Measurements from ENCODE around the gene ABLIM2.
"Not testable (repeated sequence)": the region's sequence is repeated elsewhere in the genome, so short reads cannot be mapped to it uniquely, and the experiment has no call there.

Gene ABLIM2

DNA sequence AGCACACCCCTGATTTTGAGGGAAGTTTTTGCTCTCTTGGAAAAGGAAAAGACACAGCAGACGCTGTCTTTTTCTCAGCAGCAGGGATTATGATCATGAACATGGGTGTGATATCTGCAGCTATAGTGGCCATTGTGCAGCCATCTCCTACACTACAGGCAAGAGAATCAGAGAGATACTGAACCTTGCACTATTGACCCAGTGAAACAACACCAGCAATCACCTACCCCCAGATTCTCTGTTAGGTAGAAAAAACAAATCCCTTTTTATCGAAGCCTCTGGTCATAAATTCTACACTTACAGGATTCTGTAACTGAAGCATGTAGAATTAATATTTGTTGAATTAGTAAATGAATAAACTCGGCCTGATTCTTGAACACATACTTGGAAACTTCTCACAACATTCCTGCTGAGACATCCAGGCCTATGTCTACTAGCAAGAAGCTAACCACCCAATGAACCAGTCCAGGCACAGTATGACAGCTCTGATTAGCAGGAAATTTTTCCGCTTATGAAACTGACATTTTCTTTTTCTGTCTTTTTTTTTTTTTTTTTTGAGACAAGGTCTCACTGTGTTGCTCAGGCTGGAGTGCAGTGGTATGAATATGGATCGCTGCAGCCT lies 213.9 kb downstream of the ABLIM2 start:
- no peak for DNase-seq (ENCODE audit: low read depth in 4 of 4, low spot score in 1 of 4)

DNA sequence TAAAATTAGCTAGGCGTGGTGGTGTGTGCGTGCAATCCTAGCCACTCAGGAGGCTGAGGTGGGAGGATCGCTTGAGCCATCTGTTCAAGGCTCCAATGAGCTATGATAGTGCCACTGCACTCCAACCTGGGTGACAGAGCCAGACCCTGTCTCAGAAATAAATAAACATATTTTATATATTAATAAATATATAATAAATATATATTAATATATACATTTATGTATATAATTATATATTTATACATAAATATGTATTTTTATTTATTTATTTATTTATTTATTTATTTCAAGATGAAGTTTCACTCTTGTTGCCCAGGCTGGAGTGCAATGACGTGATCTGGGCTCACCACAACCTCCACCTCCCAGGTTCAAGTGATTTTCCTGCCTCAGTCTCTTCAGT lies 214.9 kb downstream of the ABLIM2 start:
- DNase-seq (ENCODE audit: low read depth in 4 of 4, low spot score in 1 of 4): not testable (repeated sequence)

DNA sequence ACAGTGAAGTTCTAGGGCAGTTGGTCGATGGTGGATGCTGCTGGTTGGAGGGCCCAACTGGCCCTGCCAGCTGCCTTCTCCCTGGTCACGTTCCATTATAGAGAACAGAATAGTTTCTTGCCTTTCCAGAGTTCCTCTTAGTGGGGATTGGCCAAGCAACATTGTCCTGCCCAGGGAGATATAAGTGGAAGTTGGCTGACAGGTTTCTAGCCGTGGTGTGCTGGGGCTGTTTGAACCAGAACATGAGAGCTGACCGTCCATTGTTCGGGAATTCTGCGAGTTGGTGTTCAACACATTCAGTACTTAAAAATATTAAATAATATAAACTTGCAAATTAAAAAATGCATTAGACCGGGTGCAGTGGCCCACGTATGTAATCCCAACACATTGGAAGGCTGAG lies 215.4 kb downstream of the ABLIM2 start:
- DNase-seq (ENCODE audit: low read depth in 4 of 4, low spot score in 1 of 4): no peak

DNA sequence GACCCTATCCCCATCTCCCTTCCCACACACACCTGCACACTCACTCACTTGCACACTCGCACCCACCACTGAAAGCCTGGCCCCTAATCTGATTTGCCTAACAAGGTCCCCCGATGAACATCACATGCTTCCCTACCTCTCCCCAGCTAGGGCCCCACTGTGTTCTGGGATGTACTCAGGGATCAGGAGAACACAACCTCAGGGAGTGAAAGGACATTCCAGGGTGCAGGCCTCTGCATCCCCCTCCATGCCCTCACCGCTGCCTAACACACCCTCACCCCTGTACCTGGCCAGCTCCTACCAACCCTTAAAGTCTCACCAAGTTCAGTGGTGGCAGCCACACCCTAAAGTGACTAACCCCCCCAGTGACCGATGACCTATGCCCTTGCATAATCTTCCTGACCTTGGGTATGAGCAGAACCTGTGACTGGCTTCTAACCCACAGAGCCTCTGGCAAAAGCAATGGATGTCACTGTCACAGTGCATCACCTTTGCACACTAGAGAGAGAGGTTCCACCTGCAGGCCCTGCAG lies 216.6 kb downstream of the ABLIM2 start:
- DNase-seq (ENCODE audit: low read depth in 4 of 4, low spot score in 1 of 4): no peak

DNA sequence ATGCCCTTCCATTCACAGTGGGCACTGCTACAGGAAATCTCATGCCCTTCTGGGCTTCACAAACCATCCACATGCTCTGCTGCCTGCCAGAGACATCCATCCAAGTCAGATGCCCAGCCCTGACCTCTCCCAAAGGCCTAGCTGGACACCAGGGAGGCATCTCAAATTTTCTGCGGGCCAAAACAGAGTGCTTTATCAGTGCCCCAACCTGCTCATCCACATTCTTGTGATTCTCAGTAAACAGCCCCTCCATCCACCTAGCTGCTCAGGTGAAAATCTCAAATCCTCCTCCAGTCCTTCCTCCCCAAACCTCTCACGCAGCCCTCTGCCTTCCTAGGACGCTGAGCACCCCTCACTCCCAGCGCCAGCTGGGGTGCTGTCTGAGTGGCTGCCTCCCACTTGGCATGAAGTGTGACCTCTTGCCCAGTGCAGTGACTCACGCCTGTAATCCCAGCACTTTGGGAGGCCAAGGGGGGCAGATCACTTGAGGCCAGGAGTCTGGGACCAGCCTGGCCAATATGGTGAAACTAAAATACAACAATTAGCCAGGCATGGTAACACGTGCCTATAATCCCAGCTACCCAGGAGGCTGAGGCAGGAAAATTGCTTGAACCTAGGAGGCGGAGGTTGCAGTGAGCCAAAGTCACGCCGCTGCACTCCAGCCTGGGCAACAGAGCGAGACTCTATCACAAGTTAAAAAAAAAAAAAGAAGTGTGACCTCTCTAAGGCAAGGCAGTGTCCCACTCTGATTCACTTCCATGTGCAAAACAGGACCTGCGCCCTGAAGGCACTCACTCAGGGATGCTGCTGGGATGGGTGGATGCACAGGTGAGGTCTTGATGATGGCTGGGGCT lies 217.3 kb downstream of the ABLIM2 start:
- DNase-seq (ENCODE audit: low read depth in 4 of 4, low spot score in 1 of 4): no peak

DNA sequence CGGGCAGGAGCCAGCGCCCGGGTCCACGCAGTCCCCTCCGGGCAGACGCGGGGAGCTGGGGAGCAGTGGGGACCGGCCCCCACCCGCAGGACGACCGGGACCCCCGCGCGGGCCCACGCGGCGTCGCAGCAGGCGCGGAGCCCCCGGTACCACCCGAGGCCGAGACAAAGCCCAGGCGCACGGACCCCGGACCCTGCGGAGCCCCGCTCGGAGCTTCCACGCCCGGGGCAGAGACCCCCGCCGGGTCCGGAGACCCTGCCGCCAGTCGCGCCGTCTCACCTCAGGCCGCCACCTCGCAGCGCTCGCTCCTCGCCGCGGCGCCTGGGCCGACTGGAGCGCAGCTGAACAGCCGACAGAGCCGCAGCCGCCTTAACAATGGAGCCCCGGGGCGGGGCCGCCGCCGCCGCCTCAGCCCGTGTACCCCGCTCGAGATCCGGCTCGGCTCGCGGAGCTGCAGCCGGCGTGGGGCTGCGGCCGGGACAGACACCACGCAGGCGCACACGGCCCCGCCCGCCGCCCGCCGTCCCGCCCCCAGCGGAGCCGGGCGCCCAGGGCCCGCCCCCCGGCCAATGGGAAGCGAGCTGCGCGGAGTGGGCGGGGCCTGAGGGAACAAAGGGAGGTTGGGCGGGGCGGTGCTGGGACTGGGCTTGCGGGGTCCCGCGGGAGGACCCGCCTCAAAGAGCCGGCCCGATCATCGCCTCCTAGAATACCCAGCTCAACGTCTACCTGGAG lies 219.1 kb downstream of the ABLIM2 start, which contains the start of gene AFAP1:
Gene AFAP1, minus strand, starts transcription at position 485 of the 732 bp plus-strand sequence. CDS start 67,783 bp downstream, outside the sequence.
- DNase-seq (ENCODE audit: low read depth in 4 of 4, low spot score in 1 of 4): peak; percentile 76 to 88 (median 81)

DNA sequence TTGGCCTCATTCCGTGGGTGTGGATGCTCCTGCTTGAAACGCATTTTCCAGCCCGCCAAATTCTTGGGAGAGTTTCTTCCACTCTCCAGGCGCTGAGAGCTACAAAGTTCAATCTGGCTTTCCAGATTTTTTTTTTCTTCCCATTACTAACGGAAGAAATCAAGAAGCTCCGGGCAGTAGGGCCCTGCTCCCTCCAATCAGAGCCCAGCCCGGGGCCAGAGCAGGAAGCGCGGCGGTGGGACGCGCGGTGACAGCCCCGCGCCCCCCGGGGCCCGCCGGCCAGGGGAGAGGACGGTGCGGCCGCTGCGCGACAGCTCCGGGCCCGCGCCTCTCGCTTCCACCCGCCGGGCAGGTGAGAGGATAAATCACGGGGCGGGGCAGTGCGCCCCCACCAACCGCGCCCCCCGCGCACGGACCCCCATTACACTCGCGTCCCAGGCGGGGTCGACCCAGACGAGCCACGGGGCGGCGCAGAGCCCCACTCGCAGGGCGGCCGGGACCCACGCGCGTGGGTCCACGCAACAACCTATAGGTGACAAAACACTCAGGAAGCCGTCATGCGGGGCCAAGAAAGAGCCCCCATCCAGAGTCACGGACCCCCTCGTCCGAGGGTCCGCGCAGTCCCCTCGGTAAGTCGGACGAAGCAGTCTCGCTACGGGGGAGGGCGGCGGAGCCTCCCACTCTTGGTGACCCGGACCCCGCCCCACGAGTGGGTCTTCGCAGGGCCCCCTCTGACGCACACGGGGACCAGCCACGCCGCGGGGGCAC lies 219.8 kb downstream of the ABLIM2 start:
- no peak for DNase-seq (ENCODE audit: low read depth in 4 of 4, low spot score in 1 of 4)

DNA sequence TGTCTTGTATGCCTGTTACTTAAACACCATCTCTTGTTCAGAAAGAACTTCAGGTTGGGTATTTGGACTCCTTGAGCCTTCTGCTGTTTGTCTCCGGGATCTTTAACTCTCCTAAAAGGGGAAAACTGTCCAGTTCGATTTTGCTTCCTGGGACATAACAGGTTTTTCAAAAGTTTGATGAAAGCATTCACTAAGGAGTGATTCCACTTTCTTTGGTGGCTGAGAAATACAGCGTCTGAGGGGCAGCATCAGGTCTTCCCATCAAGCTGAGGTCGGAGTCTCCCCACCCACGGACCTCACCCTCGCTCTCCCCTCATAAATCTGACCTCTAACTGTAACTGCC lies 220.4 kb downstream of the ABLIM2 start:
- no peak for DNase-seq (ENCODE audit: low read depth in 4 of 4, low spot score in 1 of 4)

DNA sequence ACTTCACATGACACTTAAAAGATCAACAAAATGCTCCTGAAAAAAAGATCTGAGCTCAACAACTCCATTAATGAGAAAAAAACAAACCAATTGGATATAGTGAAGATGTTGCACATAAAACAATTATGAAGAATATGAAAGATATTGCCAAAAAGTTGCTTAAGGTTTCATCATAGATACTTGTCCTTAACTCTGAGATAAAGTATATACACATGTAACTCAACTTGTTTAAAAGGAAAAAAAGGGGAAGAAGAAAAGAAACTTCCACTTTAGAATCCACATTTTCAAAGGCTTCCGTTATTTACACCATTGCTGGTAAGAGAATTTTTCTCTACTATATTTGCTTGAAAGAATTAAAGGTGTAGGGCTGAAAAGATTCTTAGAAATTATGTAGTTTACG lies 221.6 kb downstream of the ABLIM2 start:
- DNase-seq (ENCODE audit: low read depth in 4 of 4, low spot score in 1 of 4): no peak

DNA sequence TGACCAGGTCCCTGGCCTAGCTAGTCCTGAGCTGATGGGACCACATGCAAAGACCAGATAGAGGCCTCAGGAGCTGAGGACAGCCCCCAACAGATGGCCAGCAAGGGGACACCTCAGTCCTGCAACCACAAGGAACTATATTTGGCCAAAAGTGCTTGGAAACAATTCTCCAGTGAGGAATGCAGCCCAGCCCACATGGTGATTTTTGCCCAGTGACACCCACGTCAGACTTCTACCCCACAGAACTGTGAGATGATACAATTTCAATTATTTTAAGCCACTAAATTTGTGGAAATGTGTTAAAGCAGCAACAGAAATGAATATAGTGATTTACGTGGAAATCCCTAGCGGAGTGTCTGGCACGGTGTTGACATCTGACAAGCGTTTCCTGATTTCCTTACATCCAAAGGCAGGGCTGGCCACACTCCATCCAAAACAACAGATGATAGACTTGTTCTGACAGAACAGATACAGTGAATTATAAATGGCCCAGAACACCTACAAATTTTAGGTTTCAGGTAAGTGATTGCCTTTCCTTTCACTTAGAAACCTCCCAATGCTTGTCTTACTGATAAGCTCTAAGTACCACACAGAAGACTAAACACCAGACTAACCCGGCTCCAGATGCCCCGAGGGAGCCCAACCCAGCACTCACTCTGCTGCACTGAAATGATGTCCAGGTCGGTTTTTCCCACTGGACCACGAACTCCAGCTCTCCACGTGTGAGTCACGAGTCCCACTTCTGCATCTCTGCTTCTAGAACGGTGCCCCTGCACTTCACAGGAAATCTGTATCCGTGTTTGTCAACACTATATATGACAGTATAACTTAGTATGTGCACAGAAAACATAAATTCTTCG lies 224.7 kb downstream of the ABLIM2 start:
- no peak for DNase-seq (ENCODE audit: low read depth in 4 of 4, low spot score in 1 of 4)

DNA sequence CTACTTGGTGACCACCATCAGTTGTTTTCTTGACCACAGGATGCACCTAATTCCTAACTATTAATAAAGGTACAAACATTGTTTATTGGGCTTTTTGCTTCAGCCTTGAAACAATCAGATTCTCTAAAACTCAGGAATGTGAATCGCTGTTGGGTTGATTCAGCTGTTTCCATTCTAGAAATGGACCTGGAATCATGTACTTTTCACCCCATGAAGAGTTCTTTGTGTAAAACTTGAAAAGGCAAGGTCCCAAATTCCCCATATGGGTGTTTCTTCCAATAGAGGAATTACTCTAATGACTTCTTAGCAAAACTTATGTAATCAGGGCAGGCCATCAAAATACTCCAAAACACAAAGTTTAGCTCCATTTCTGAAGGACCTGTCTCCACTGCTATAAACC lies 226.3 kb downstream of the ABLIM2 start:
- DNase-seq (ENCODE audit: low read depth in 4 of 4, low spot score in 1 of 4): no peak

DNA sequence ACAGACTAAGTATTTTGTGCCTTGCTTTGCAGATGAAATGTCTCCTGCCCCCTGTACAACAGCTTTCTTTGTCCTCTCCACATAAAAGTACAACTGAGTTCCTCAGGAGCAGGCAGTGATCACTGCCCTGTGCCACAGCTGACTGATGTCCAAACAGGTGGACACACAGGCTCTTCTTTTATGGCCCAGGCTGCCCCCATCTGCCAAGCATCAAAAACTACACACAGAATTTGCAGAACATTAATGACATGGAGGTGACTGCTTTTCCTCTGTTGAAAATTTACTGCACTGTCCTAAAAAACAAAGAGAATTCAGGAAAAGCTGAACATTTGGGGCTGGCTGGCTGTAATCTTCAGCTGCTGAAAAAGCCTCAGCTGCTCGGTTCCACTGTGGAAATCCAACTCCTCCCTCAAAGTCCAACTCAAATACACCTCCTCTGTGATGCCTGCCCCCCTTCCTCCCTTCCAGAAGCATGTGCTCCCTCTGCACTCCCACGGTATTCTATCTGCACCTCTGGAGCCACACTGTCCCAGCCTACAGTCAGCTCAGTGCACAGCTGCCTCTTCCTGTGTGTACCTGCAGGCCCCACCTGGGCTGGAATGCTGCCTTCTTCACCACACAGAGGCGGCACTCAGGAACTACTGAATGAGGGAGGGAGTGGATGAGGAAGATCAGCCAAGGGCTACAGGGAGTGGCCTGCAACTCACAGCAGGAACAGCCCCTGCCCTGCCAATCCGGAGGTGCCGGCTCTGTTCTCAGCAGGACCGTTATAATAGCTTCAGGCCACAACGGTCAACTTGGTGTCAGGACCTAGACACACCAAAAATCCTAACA lies 229.3 kb downstream of the ABLIM2 start:
- no peak for DNase-seq (ENCODE audit: low read depth in 4 of 4, low spot score in 1 of 4)

DNA sequence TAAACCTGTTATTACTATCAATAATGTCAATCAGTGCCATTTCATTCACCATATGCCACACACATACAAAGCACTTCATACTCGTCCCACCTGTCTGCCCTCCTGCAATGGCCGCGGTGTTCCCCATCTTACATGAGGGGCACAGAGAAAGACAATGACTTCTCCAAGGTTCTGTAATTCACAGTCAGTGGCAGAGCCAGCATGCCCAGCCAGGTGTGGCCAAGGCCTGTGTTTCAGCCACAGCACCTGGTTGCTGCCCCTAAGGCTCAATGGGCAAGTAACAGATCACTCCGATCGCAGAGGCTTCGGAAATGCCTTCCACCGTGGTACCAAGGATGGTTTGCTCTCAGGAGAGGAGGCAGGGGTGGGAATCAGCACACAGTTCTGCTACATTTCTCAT lies 229.9 kb downstream of the ABLIM2 start:
- no peak for DNase-seq (ENCODE audit: low read depth in 4 of 4, low spot score in 1 of 4)

DNA sequence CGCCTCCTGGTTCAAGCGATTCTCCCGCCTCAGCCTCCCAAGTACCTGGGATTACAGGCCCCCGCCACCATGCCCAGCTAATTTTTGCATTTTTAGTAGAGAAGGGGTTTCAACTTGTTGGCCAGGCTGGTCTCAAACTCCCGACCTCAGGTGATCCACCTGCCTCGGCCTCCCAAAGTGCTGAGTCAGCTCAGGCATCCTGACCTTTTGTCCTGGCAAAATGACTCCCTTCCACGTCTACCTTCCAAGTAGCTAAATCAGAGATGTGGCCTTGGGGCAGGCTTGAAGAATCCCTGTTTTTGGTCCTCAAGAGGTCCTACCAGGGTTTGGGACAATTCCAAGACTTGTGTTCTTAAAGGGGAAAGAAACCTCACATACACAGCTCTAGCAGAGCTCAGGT lies 231.8 kb downstream of the ABLIM2 start:
- DNase-seq (ENCODE audit: low read depth in 4 of 4, low spot score in 1 of 4): no peak

DNA sequence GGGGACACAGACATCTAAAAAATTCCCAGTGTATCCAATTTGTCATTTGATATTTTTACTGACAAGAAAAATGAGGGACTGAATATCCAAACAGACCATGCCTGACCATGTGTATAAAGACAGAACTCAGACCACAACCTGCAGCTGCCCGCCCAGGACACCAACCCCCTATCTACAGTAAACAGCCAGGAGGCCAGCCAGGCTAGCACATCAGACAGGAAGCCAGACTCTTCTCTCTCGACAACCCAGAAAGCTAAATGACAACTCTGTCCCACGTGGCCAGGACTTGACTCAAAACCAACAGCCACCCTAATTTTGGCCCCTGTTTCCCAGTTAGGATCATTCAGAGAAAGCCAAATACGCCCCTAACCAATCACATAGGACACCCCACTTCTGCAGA lies 234.0 kb downstream of the ABLIM2 start:
- DNase-seq (ENCODE audit: low read depth in 4 of 4, low spot score in 1 of 4): no peak

DNA sequence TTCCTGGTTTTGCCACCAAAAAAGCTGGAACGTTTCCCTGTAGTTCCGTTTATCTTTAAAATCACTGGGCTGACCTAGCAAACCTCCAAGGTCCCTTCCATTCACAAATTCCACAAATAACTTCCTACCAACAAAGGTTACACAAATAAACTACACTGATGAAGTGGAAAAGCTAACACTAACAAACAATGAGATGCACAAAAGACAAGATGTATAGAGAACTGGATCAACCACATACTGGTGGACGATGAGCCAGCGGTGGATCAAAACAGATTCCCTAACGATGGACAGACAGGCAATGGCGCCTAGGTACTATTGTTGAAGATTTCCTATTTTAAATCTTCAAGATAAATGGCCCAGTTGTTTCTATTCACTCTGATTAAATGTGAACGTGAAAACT lies 234.4 kb downstream of the ABLIM2 start:
- no peak for DNase-seq (ENCODE audit: low read depth in 4 of 4, low spot score in 1 of 4)

DNA sequence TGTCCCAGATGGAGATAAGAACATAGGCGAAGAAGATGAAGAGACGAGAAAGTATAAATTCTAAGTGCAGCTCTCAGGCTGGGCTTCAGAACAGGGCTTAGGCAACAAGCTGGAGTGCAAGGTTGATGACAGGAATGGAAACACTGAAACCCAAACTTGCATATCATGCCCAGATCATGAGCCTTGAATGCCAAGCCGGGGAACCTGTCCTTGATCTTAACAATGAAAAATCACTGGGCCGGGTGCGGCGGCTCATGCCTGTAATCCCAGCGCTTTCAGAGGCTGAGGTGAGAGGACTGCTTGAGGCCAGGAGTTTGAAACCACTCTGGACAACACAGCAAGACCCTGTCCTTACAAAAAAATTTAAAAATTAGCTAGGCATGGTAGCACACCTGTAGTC lies 236.1 kb downstream of the ABLIM2 start:
- no peak for DNase-seq (ENCODE audit: low read depth in 4 of 4, low spot score in 1 of 4)

DNA sequence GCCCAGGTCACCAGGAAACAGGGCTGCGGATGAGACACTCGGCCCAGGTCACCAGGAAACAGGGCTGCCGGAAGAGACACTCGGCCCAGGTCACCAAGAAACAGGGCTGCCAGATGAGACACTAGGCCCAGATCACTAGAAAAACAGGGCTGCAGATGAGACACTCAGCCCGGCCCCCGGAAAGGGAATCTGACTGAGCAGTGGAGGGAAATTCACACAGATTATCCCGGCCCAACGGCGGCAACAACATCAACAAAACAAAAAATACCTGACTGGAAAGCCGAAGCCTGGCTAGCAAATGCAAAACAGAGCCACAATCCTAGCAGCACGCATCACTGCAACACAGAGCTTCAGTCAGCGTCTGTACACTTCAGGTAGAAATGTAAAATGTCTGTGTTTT lies 239.6 kb downstream of the ABLIM2 start:
- DNase-seq (ENCODE audit: low read depth in 4 of 4, low spot score in 1 of 4): no peak

DNA sequence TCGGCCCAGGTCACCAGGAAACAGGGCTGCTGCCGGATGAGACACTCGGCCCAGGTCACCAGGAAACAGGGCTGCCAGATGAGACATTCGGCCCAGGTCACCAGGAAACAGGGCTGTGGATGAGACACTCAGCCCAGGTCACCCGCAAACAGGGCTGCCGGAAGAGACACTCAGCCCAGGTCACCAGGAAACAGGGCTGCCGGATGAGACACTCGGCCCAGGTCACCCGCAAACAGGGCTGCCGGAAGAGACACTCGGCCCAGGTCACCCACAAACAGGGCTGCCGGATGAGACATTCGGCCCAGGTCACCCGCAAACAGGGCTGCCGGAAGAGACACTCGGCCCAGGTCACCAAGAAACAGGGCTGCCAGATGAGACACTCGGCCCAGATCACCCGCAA lies 240.4 kb downstream of the ABLIM2 start:
- DNase-seq (ENCODE audit: low read depth in 4 of 4, low spot score in 1 of 4): not testable (repeated sequence)

Measured in stimulated activated CD4-positive, alpha-beta T cell treated with anti-CD3 and anti-CD28 coated beads, Interleukin-1b, Interleukin-23, amount 100 ng/mL, for 24 hours (primary cell).